HG03060 (cell line): ENCODE measurements around the gene LAMB1.
"Not testable (repeated sequence)": the region's sequence is repeated elsewhere in the genome, so short reads cannot be mapped to it uniquely, and the experiment has no call there.

Source experiments
- ATAC-seq: cut with Tn5 transposase; IDR thresholded peaks from one replicate; pipeline ENCODE4 v1.9.1; 2021; ENCODE audit warnings: low read depth, moderate number of reproducible peaks; ENCODE audit not compliant: unreplicated experiment

LAMB1 gene

GRCh38 chr7:107924841-107925504 is 78.0 kb downstream of the LAMB1 start:
- ATAC-seq = peak; percentile 85

- no peak for ATAC-seq
Measured at GRCh38 chr7:107922886-107923285, 80.1 kb downstream of the LAMB1 start.

- ATAC-seq = not testable (repeated sequence)
Measured at GRCh38 chr7:107921826-107922225, 81.1 kb downstream of the LAMB1 start.

GRCh38 chr7:107920048-107920772 is 82.8 kb downstream of the LAMB1 start:
- ATAC-seq = no peak

GRCh38 chr7:107918948-107919347 is 84.0 kb downstream of the LAMB1 start:
- no peak for ATAC-seq

- peak; percentile 57 for ATAC-seq
Measured at GRCh38 chr7:107917763-107918651, 85.0 kb downstream of the LAMB1 start.

GRCh38 chr7:107915541-107915940 is 87.4 kb downstream of the LAMB1 start:
- no peak for ATAC-seq

GRCh38 chr7:107914831-107915230 is 88.1 kb downstream of the LAMB1 start:
- ATAC-seq = no peak

- no peak for ATAC-seq
Measured at GRCh38 chr7:107913851-107914250, 89.1 kb downstream of the LAMB1 start.

GRCh38 chr7:107911981-107912380 is 91.0 kb downstream of the LAMB1 start:
- no peak for ATAC-seq

- no peak for ATAC-seq
Measured at GRCh38 chr7:107909445-107909844, 93.5 kb downstream of the LAMB1 start.

GRCh38 chr7:107907790-107908189 is 95.2 kb downstream of the LAMB1 start:
- no peak for ATAC-seq

GRCh38 chr7:107902381-107902780 is 100.6 kb downstream of the LAMB1 start:
- no peak for ATAC-seq

GRCh38 chr7:107900496-107901015 is 102.4 kb downstream of the LAMB1 start:
- no peak for ATAC-seq

GRCh38 chr7:107898997-107899594 is 103.9 kb downstream of the LAMB1 start:
- ATAC-seq = no peak

- not testable (repeated sequence) for ATAC-seq
Measured at GRCh38 chr7:107892367-107892741, 110.6 kb downstream of the LAMB1 start.

- peak; percentile 15 for ATAC-seq
Measured at GRCh38 chr7:107891636-107892366, 111.2 kb downstream of the LAMB1 start.

- peak; percentile 94 for ATAC-seq
Measured at GRCh38 chr7:107890962-107891635, 111.9 kb downstream of the LAMB1 start, which contains the start of gene DLD. DLD (plus strand) TSS chr7:107891183; CDS start chr7:107891251, 68 bp downstream.

- ATAC-seq = no peak
Measured at GRCh38 chr7:107890493-107890961, 112.4 kb downstream of the LAMB1 start.
